H1 (cell line): ENCODE data around the gene SIK2. TPM values are rescaled to one million over a fixed set of nuclear protein-coding genes. Genes with fewer than 3 reads are reported as not detected.

ENCODE experiments used
- CTCF ChIA-PET: fragments of 300-600 bp; sonication (Branson Sonifier 250); formaldehyde crosslinking; loops from one replicate; lab custom pipeline; 2021; ENCODE audit not compliant: partially characterized antibody; lab: Charles Lee
- POLR2A ChIA-PET: fragments of 300-600 bp; sonication (Branson Sonifier 250); formaldehyde crosslinking; loops from one replicate; lab custom pipeline; 2021; ENCODE audit warnings: inconsistent platforms; ENCODE audit not compliant: partially characterized antibody; lab: Charles Lee
- DNase-seq, 2 experiments: peaks; one replicate each; pipeline versions ENCODE4 v3.0.0 to v3.0.0-alpha.2; 2010 to 2022; ENCODE audit warnings: low spot score in 2 of 2, low read depth in 1 of 2, mixed read lengths in 1 of 2
- FAIRE-seq: peaks from 2 replicates; lab custom pipeline; 2011; peaks lifted over from hg19 to GRCh38; lab: Jason Lieb, UNC
- H2AFZ ChIP-seq: 2 replicates; pipeline ENCODE4 v1.8.1; 2012; ENCODE audit warnings: low read length, inconsistent platforms
- H2AK5ac ChIP-seq: 2 replicates; pipeline ENCODE4 v1.6.1; 2013; ENCODE audit warnings: low read depth, low read length
- H2BK120ac ChIP-seq: replicated peaks from 2 replicates; pipeline ENCODE3; 2013; ENCODE audit warnings: low read depth, low read length, inconsistent platforms
- H2BK12ac ChIP-seq: 2 replicates; pipeline ENCODE4 v1.6.1; 2013; ENCODE audit warnings: low read depth, low read length
- H2BK15ac ChIP-seq: 2 replicates; pipeline ENCODE4 v1.6.1; 2013; ENCODE audit warnings: low read length
- H2BK20ac ChIP-seq: 2 replicates; pipeline ENCODE4 v1.6.1; 2013; ENCODE audit warnings: low read length
- H2BK5ac ChIP-seq: 2 replicates; pipeline ENCODE4 v1.6.1; 2013; ENCODE audit warnings: low read depth, low read length
- H3K14ac ChIP-seq: 2 replicates; pipeline ENCODE4 v1.6.1; 2013; ENCODE audit warnings: inconsistent platforms; ENCODE audit not compliant: insufficient read length
- H3K18ac ChIP-seq: 2 replicates; pipeline ENCODE4 v1.6.1; 2013; ENCODE audit warnings: low read length; ENCODE audit errors: extremely low read depth
- H3K23ac ChIP-seq: 2 replicates; pipeline ENCODE4 v1.6.1; 2013; ENCODE audit warnings: inconsistent platforms; ENCODE audit not compliant: insufficient read length
- H3K23me2 ChIP-seq: 2 replicates; pipeline ENCODE4 v1.6.1; 2013; ENCODE audit warnings: low read depth, low read length
- H3K27ac ChIP-seq: 2 replicates; pipeline ENCODE4 v1.6.1; 2011; ENCODE audit warnings: low read depth, low read length, inconsistent platforms
- H3K27me3 ChIP-seq, 4 experiments: replicated peaks in 1 of 4; 1 replicate in 1 of 4; 2 replicates in 3 of 4; pipeline versions ENCODE4 v1.6.1 to v1.8.1; 2011 to 2013; ENCODE audit warnings: low read length in 3 of 4, mild to moderate bottlenecking in 3 of 4, inconsistent platforms in 2 of 4, mixed read lengths in 2 of 4, moderate library complexity in 1 of 4; ENCODE audit not compliant: control insufficient read depth in 3 of 4, insufficient read depth in 3 of 4; ENCODE audit errors: extremely low read depth in 1 of 4
- H3K36me3 ChIP-seq, 4 experiments: 2 replicates each; pipeline versions ENCODE4 v1.6.1 to v1.8.1; 2011 to 2013; ENCODE audit warnings: mild to moderate bottlenecking in 4 of 4, low read length in 3 of 4, moderate library complexity in 2 of 4, control low read depth in 1 of 4, inconsistent platforms in 1 of 4; ENCODE audit not compliant: insufficient read depth in 4 of 4, control insufficient read depth in 2 of 4
- H3K4ac ChIP-seq: replicated peaks from 2 replicates; pipeline ENCODE3; 2013; ENCODE audit warnings: low read length, low read depth, mixed read lengths, inconsistent platforms; ENCODE audit not compliant: insufficient read length
- H3K4me1 ChIP-seq, 4 experiments: replicated peaks in 1 of 4; 1 replicate in 1 of 4; 2 replicates in 3 of 4; pipeline versions ENCODE4 v1.6.1 to v1.8.1; 2011 to 2013; ENCODE audit warnings: low read length in 3 of 4, inconsistent platforms in 2 of 4, mixed read lengths in 1 of 4; ENCODE audit not compliant: insufficient read depth in 4 of 4, control insufficient read depth in 3 of 4
- H3K4me2 ChIP-seq, 2 experiments: 2 replicates each; pipeline versions ENCODE4 v1.6.1 to v1.8.1; 2011 to 2013; ENCODE audit warnings: low read depth in 2 of 2, low read length in 2 of 2, control low read depth in 1 of 2, inconsistent platforms in 1 of 2, mild to moderate bottlenecking in 1 of 2; ENCODE audit not compliant: insufficient read depth in 1 of 2
- H3K4me3 ChIP-seq, 4 experiments: fragments of 200-600, 300-600 bp in 1 of 4; sonication (generic), shearing (Covaris generic), sonication (Bioruptor Twin) in 1 of 4; 2 replicates each; pipeline versions ENCODE4 v1.5.1 to v1.8.1; 2011 to 2016; ENCODE audit warnings: low read length in 4 of 4, low read depth in 3 of 4, control low read depth in 2 of 4, inconsistent platforms in 2 of 4, mild to moderate bottlenecking in 2 of 4, mixed read lengths in 1 of 4, moderate library complexity in 1 of 4; ENCODE audit not compliant: insufficient read depth in 2 of 4; ENCODE audit errors: extremely low read depth in 1 of 4
- H3K56ac ChIP-seq: replicated peaks from 2 replicates; pipeline ENCODE3; 2013; ENCODE audit warnings: low read depth, mild to moderate bottlenecking, mixed read lengths, low read length, inconsistent platforms; ENCODE audit not compliant: insufficient read length
- H3K79me1 ChIP-seq: 2 replicates; pipeline ENCODE4 v1.6.1; 2013; ENCODE audit warnings: low read depth, low read length, control low read depth
- H3K79me2 ChIP-seq, 2 experiments: 2 replicates each; pipeline versions ENCODE4 v1.6.1 to v1.8.1; 2012 to 2013; ENCODE audit warnings: low read length in 2 of 2, mild to moderate bottlenecking in 2 of 2, inconsistent platforms in 1 of 2; ENCODE audit not compliant: insufficient read depth in 2 of 2, control insufficient read depth in 1 of 2
- H3K9ac ChIP-seq, 4 experiments: replicated peaks in 1 of 4; 1 replicate in 1 of 4; 2 replicates in 3 of 4; pipeline versions ENCODE4 v1.6.1 to v1.8.1; 2011 to 2013; ENCODE audit warnings: low read depth in 3 of 4, low read length in 3 of 4, control low read depth in 2 of 4, mild to moderate bottlenecking in 2 of 4, moderate library complexity in 2 of 4, inconsistent platforms in 1 of 4; ENCODE audit errors: extremely low read depth in 1 of 4
- H3K9me3 ChIP-seq, 2 experiments: 2 replicates each; pipeline versions ENCODE4 v1.6.1 to v1.8.1; 2012 to 2013; ENCODE audit warnings: mild to moderate bottlenecking in 2 of 2, moderate library complexity in 2 of 2, control low read depth in 1 of 2, inconsistent platforms in 1 of 2, low read depth in 1 of 2, low read length in 1 of 2, mixed read lengths in 1 of 2; ENCODE audit not compliant: insufficient read depth in 2 of 2
- H4K20me1 ChIP-seq, 2 experiments: replicated peaks in 1 of 2; 2 replicates each; pipeline versions ENCODE3 to v1.8.1; 2011 to 2013; ENCODE audit warnings: inconsistent platforms in 2 of 2, low read length in 2 of 2, mild to moderate bottlenecking in 1 of 2; ENCODE audit not compliant: insufficient read depth in 2 of 2, control insufficient read depth in 1 of 2
- H4K5ac ChIP-seq: 2 replicates; pipeline ENCODE4 v1.6.1; 2013; ENCODE audit warnings: low read length, low read depth, mixed read lengths, inconsistent platforms; ENCODE audit not compliant: insufficient read length
- H4K8ac ChIP-seq: 2 replicates; pipeline ENCODE4 v1.8.0; 2013; ENCODE audit warnings: mild to moderate bottlenecking, moderate library complexity, low read length, inconsistent platforms; ENCODE audit not compliant: insufficient read depth; ENCODE audit errors: extremely low read depth
- H4K91ac ChIP-seq: replicated peaks from 2 replicates; pipeline ENCODE3; 2013; ENCODE audit warnings: low read length, mixed read lengths, inconsistent platforms; ENCODE audit not compliant: insufficient read length
- JUN ChIP-seq: IDR thresholded peaks from 2 replicates; pipeline ENCODE4 v1.6.1; 2011; ENCODE audit warnings: low read depth, mild to moderate bottlenecking, improper control_type of control experiment, low read length
- KDM1A ChIP-seq: fragments of 200-600, 300-600 bp; sonication (generic); IDR thresholded peaks from 2 replicates; pipeline ENCODE4 v1.7.1; 2016; ENCODE audit warnings: mild to moderate bottlenecking, low read length, borderline replicate concordance
- SP1 ChIP-seq: IDR thresholded peaks from 2 replicates; pipeline ENCODE4 v1.6.1; 2011; ENCODE audit warnings: low read depth, low read length
- YY1 ChIP-seq: IDR thresholded peaks from 2 replicates; pipeline ENCODE4 v1.6.1; 2011; ENCODE audit warnings: low read depth, mild to moderate bottlenecking, low read length
- polyA plus RNA-seq, 7 experiments: library from polyadenylated mRNA; depleted of rRNA in 3 of 7; stranded (reverse) in 5 of 7; unstranded in 2 of 7; fragments of >200 nt in 5 of 7; fragments of 200-250 nt in 2 of 7; gene quantifications; 1 replicate in 5 of 7; 2 replicates in 1 of 7; 4 replicates in 1 of 7; pipeline versions ENCODE4 v1.2.1 to v1.2.3, GENCODE V29; 2011 to 2013; ENCODE audit warnings: missing spikeins in 2 of 7, mixed read lengths in 2 of 7
- total RNA-seq: library from RNA; stranded (reverse); fragmentation: NEBNext Ultra II Directional; extraction: Animal tissue kit (Norgen Biotek cat#: 25700); gene quantifications from 2 replicates; pipeline ENCODE4 v1.2.1, GENCODE V29; 2021
- TF ChIP-seq, protein P1 (sequence below): IDR thresholded peaks from 2 replicates; pipeline ENCODE4 v1.6.1; 2011; ENCODE audit warnings: low read depth, mild to moderate bottlenecking, low read length; ENCODE audit not compliant: insufficient read depth

SIK2 gene
- total and polyA plus RNA-seq, 2 of the 8 experiments (the other 6 are each of a cell fraction or from before 2014, with no cell fraction given) = 8.8 to 11.2 TPM

DNA sequence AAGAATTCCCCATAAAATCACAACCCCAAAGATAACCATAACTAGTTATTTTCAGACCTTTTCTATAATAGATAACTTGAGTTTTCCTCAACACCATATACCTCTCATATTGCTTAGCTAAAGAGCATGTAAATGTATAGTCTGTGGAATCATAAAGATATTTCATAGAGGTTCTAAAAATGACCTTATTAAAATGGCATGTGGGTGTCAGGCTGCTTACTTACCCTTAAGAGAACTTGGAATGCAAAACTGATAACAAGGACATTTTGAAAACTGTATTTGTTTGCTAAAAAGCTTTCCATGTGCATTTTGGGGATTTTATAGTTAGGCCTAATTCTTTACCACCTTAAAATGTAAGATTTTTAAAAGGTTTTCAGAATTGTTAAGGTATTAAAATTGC lies 4.7 kb downstream of the SIK2 start:
- Histone ChIP-seq H2BK120ac (no peak overlapping the region), H3K36me3 (no peaks in the 10 kb centered on the region), H2BK20ac (no peak overlapping the region), H2BK15ac (no peak overlapping the region), H3K9me3 (no peaks in the 10 kb centered on the region), H2BK5ac (no peak overlapping the region), H3K4me3 (no peak overlapping the region), H3K79me1 (no peaks in the 10 kb centered on the region; the same call in 1 of the 2 replicates), H4K91ac (no peak overlapping the region), H4K5ac (no peak overlapping the region), H3K56ac (no peak overlapping the region), H3K14ac (no peak overlapping the region), H3K18ac (no peak overlapping the region), H3K23ac (no peak overlapping the region), H4K20me1 (peaks cover 6 to 7% of the 10 kb centered on the region in 2 experiments), H3K4me2 (no peak overlapping the region), H2BK12ac (no peak overlapping the region), H3K4ac (no peak overlapping the region), H3K79me2 (peaks cover 0 to 24% of the 10 kb centered on the region in 2 experiments; a peak in 2 of 4 replicates), H3K4me1 (peaks cover 0 to 7% (median 2%) of the 10 kb centered on the region in 4 experiments; a peak in 2 of 7 replicates), H2AK5ac (no peak overlapping the region), H3K23me2 (peaks cover 5% of the 10 kb centered on the region; the same call in 1 of the 2 replicates), H2AFZ (no peak overlapping the region), H4K8ac (no peak overlapping the region), H3K27ac (no peak overlapping the region), H3K27me3 (peaks cover 1 to 11% (median 9%) of the 10 kb centered on the region in 4 experiments; a peak in 5 of 7 replicates), H3K9ac (no peak overlapping the region)
- DNase-seq = no peak
- FAIRE-seq = no peak
- ChIA-PET POLR2A (no interaction called here), CTCF (interaction anchor here (0.6 kb wide), 2 partner anchors 240 to 1297 kb away, joined by 3 read pairs; no protein-coding TSS in a partner anchor)
- TF ChIP-seq YY1 = no peak
- no peak for TF ChIP-seq JUN
- TF ChIP-seq, protein P1, sequence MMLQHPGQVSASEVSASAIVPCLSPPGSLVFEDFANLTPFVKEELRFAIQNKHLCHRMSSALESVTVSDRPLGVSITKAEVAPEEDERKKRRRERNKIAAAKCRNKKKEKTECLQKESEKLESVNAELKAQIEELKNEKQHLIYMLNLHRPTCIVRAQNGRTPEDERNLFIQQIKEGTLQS = no peak
- TF ChIP-seq KDM1A = no peak
- no peak for TF ChIP-seq SP1
